Neural cell (in vitro differentiated cells): ENCODE results near the gene NPFF.

Experiments
- EP300 ChIP-seq: fragments of 450-650 bp; conservative IDR thresholded peaks from 2 replicates; pipeline ENCODE4 v1.6.1; 2014; ENCODE audit warnings: antibody characterized with exemption, mild to moderate bottlenecking, moderate library complexity; ENCODE audit not compliant: poor library complexity, severe bottlenecking
- EZH2 ChIP-seq: fragments of 200-600, 300-800 bp; shearing (Covaris generic), sonication (generic); IDR thresholded peaks from 2 replicates; pipeline ENCODE4 v1.6.1; 2014; ENCODE audit warnings: antibody characterized with exemption, low read length, borderline replicate concordance, mild to moderate bottlenecking; ENCODE audit not compliant: insufficient read depth, poor library complexity, severe bottlenecking
- POLR2AphosphoS5 ChIP-seq: IDR thresholded peaks from 2 replicates; pipeline ENCODE4 v1.6.1; 2012
- TF ChIP-seq, protein P1 (sequence below): fragments of 450-650 bp; IDR thresholded peaks from 2 replicates; pipeline ENCODE4 v1.5.1; 2014; ENCODE audit warnings: antibody characterized with exemption, mild to moderate bottlenecking, moderate library complexity; ENCODE audit not compliant: poor library complexity, severe bottlenecking
- TF ChIP-seq, protein P2 (sequence below): IDR thresholded peaks from 2 replicates; pipeline ENCODE4 v1.6.1; 2012; ENCODE audit warnings: borderline replicate concordance

DNA sequence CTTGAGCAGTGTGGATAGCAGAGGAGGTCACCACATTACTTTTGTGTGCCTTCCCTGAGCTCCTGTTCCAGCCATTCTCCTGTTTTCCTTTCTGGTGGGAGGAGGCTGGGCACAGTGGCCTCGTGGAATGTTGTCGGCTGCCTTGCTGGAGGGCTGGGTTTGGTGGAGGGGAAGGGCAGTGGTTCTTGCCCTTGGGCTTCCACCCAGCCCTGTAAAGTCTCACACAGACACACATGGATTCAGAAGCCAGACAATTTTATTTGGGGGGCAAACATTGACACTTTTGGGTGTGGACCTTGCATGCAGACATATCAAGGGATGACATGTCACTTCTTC lies 866 bp downstream of the NPFF start:
- TF ChIP-seq POLR2AphosphoS5 (no peak), EZH2 (no peak), EP300 (no peak)
- TF ChIP-seq, protein P1, sequence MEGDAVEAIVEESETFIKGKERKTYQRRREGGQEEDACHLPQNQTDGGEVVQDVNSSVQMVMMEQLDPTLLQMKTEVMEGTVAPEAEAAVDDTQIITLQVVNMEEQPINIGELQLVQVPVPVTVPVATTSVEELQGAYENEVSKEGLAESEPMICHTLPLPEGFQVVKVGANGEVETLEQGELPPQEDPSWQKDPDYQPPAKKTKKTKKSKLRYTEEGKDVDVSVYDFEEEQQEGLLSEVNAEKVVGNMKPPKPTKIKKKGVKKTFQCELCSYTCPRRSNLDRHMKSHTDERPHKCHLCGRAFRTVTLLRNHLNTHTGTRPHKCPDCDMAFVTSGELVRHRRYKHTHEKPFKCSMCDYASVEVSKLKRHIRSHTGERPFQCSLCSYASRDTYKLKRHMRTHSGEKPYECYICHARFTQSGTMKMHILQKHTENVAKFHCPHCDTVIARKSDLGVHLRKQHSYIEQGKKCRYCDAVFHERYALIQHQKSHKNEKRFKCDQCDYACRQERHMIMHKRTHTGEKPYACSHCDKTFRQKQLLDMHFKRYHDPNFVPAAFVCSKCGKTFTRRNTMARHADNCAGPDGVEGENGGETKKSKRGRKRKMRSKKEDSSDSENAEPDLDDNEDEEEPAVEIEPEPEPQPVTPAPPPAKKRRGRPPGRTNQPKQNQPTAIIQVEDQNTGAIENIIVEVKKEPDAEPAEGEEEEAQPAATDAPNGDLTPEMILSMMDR = no peak
- TF ChIP-seq, protein P2, sequence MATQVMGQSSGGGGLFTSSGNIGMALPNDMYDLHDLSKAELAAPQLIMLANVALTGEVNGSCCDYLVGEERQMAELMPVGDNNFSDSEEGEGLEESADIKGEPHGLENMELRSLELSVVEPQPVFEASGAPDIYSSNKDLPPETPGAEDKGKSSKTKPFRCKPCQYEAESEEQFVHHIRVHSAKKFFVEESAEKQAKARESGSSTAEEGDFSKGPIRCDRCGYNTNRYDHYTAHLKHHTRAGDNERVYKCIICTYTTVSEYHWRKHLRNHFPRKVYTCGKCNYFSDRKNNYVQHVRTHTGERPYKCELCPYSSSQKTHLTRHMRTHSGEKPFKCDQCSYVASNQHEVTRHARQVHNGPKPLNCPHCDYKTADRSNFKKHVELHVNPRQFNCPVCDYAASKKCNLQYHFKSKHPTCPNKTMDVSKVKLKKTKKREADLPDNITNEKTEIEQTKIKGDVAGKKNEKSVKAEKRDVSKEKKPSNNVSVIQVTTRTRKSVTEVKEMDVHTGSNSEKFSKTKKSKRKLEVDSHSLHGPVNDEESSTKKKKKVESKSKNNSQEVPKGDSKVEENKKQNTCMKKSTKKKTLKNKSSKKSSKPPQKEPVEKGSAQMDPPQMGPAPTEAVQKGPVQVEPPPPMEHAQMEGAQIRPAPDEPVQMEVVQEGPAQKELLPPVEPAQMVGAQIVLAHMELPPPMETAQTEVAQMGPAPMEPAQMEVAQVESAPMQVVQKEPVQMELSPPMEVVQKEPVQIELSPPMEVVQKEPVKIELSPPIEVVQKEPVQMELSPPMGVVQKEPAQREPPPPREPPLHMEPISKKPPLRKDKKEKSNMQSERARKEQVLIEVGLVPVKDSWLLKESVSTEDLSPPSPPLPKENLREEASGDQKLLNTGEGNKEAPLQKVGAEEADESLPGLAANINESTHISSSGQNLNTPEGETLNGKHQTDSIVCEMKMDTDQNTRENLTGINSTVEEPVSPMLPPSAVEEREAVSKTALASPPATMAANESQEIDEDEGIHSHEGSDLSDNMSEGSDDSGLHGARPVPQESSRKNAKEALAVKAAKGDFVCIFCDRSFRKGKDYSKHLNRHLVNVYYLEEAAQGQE = no peak
